Fibroblast of villous mesenchyme (primary cell): ENCODE data around the gene HPSE. TPM values are rescaled to one million over a fixed set of nuclear protein-coding genes. Genes with fewer than 3 reads are reported as not detected.
"Not testable (repeated sequence)": the region's sequence is repeated elsewhere in the genome, so short reads cannot be mapped to it uniquely, and the experiment has no call there.

Experiments used
- DNase-seq: peaks from one replicate; pipeline ENCODE4 v3.0.0-alpha.2; 2010; ENCODE audit warnings: low read depth
- H3K4me3 ChIP-seq: 2 replicates; pipeline ENCODE4 v1.5.1; 2011; ENCODE audit warnings: low read depth, mild to moderate bottlenecking, low read length
- CTCF ChIP-seq: IDR thresholded peaks from 2 replicates; pipeline ENCODE4 v1.5.1; 2012; ENCODE audit warnings: low read depth, mild to moderate bottlenecking, low read length; ENCODE audit not compliant: insufficient read depth
- total RNA-seq: library from RNA; depleted of rRNA; stranded (reverse); fragments of >200 nt; gene quantifications from 2 replicates; pipeline ENCODE4 v1.2.3, GENCODE V29; 2012

The HPSE gene
- total RNA-seq, 1 donor = 0.43 TPM

- no peak for DNase-seq
- H3K4me3 ChIP-seq = no peak overlapping the region
- no peak for TF ChIP-seq CTCF
Measured at GRCh38 chr4:83307920-83308319, 26.7 kb downstream of the HPSE start.

- TF ChIP-seq CTCF = no peak
- no peak for DNase-seq
- no peak overlapping the region for H3K4me3 ChIP-seq
Measured at GRCh38 chr4:83305187-83305586, 29.5 kb downstream of the HPSE start.

GRCh38 chr4:83297548-83298260, 36.9 kb downstream of the HPSE start:
- no peak for DNase-seq

GRCh38 chr4:83293305-83294046, 41.2 kb downstream of the HPSE start:
- no peak for TF ChIP-seq CTCF
- DNase-seq = no peak

More at GRCh38 chr4:83297548-83298260, 36.9 kb downstream of the HPSE start:
- H3K4me3 ChIP-seq = no peak overlapping the region
- no peak for TF ChIP-seq CTCF

GRCh38 chr4:83290059-83290774, 44.4 kb downstream of the HPSE start:
- DNase-seq, H3K4me3 ChIP-seq: not testable (repeated sequence)

More at GRCh38 chr4:83293305-83294046, 41.2 kb downstream of the HPSE start:
- H3K4me3 ChIP-seq = no peak overlapping the region

GRCh38 chr4:83288381-83288780, 46.3 kb downstream of the HPSE start:
- not testable (repeated sequence) for H3K4me3 ChIP-seq, DNase-seq

GRCh38 chr4:83285055-83285407, 49.6 kb downstream of the HPSE start:
- peak; percentile 64 for DNase-seq
- no peak for TF ChIP-seq CTCF

More at GRCh38 chr4:83285055-83285407, 49.6 kb downstream of the HPSE start:
- peak overlapping the region; percentile 71 for H3K4me3 ChIP-seq
